HG03135 (cell line): ENCODE data around the gene IL16.
A peak's percentile ranks its signal among the peaks of the same experiment; 100 is the strongest.

Source experiments
- ATAC-seq: cut with Tn5 transposase; IDR thresholded peaks from one replicate; pipeline ENCODE4 v1.9.1; 2021; ENCODE audit warnings: mild to moderate bottlenecking, moderate library complexity; ENCODE audit not compliant: unreplicated experiment

IL16 gene

GRCh38 chr15:81273200-81273599 lies 76.5 kb downstream of the IL16 start:
- ATAC-seq, result no peak

- no peak for ATAC-seq
Observed at GRCh38 chr15:81273855-81274254, 77.2 kb downstream of the IL16 start.

DNA sequence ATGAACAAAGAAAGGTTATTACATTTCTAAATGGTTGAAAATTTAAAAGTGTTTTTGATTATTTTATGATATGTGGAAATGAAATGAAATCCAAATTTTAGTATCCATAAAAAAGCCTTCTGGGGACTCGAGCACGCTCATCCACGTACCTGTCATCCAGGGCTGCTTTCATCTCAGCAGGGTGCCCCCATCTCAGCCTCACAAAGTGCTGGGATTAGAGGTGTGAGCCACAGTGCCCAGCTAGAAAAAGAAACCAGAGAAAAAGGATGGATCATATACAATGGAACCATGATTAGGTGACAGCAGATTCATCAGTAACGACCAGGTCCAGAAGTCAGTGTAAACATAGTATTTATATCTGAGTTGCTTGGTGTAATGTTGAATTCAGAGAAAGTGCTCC lies 77.6 kb downstream of the IL16 start:
- ATAC-seq, result no peak

DNA sequence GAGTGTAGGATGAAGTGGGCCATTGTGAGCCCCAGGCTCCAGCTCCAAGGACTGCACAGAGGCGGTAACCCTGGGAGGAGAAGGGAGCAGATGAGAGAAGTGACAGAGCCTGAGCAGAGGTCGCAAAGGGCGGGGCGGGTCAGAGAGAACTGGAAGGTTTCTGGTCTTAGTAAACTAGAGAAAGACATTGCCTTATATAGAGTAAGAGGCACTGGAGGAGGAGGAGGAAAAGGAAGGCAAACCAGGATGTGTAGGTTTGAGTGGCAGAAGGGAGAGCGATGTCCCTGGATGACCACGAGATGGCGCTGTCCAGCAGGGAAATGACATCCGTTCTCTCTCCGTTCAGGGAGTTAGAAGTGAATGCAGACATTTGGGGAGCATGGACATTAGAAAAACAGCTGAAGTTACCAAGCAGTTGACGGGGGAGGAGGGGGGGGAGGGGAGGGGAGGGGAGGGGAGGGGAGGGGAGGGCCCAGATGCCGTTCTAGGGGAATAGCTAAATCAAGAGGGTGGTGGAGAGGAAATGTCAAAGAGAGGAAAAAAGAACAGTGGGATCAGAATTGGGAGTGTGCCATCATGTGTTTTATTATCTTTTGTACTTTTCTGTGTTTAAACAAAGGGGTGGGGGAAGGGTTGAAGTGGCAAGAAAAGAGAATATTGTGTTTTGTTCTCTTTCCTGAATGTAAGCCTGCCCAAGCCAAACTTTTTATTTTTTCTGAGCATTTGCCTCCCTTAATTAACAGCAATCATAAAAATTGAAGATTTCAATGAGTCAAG lies 78.4 kb downstream of the IL16 start:
- ATAC-seq, result peak; percentile 84

DNA sequence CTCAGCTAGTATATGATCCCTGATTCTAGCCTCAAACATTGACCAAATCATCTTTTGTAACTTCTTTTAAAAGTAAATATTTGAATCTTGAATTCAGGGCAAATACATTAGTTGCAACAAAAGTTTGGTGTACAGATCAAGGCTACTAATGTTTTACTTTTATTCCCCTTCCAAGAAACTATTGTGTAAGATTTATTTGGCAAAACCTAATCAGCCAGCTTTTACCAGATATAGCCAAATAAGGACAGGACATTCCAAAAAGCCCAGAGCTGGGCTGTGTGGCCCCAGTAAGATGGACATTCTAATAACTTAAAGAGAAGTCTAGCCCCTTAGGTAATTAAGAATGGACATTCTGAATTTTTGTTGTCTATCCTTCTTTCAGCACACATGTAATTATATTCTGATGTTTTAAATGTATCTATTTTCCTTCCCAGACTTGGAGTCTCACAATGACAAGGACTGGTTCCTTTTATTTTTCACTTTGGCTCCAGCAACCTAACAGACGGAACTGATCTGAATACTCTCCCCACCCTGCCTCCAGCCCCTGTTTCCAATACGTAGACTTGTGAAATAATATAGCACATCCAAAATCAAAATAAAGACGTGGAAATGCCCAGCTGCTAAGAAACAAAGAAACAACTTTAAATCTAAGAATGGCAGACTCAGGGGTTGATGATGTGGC lies 79.2 kb downstream of the IL16 start:
- ATAC-seq, result no peak

GRCh38 chr15:81276967-81277366 lies 80.3 kb downstream of the IL16 start:
- no peak for ATAC-seq

DNA sequence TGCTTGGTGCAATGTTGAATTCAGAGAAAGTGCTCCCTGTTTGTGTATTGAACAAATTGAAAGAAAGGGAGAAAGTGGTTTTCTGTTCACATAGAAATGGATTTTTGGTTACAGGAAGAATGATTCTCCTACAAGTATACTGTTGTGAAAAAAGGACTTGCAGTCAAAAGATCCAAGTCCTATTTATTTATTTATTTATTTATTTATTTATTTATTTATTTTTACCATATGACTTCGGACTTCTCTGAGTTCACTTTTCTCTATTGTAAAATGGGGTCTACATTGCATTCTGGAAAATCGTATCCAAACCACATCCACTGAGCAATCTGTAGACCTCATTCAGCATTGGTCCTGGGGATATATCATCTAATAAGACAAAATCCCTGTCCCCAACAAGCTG lies 81.2 kb downstream of the IL16 start:
- ATAC-seq, result no peak

DNA sequence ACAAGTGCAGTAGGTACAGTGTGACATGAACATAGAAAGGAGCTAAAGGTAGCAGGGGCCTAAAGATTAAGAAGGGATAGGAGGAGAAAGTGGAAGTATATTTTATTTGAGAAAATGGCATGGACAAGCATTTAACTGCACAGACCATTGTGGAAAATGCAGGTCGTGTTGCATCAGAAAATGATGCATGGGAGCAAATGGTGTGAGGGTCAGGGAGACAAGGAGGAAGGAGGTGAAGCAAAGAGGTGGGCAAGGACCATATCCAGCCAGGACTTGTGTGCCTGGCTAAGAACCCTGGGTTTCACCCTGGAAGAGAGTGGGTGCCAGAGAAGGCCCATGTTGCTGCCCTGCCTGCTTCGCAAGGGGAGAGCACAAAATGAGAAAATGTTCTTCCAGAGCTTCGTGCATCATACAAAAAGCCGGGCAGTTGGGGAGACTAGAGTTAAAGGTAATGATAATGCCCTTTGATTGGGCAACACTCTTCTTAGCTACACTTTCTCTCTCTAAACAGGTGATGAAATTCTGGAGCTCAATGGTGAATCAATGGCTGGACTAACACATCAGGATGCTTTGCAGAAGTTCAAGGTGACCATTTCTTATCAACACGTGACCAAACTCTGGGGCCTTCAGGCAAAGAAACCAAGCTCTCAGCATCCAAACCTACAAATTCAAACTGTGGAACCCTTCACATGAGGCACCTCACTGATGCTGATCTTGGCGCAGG lies 81.8 kb downstream of the IL16 start:
- ATAC-seq, result no peak

DNA sequence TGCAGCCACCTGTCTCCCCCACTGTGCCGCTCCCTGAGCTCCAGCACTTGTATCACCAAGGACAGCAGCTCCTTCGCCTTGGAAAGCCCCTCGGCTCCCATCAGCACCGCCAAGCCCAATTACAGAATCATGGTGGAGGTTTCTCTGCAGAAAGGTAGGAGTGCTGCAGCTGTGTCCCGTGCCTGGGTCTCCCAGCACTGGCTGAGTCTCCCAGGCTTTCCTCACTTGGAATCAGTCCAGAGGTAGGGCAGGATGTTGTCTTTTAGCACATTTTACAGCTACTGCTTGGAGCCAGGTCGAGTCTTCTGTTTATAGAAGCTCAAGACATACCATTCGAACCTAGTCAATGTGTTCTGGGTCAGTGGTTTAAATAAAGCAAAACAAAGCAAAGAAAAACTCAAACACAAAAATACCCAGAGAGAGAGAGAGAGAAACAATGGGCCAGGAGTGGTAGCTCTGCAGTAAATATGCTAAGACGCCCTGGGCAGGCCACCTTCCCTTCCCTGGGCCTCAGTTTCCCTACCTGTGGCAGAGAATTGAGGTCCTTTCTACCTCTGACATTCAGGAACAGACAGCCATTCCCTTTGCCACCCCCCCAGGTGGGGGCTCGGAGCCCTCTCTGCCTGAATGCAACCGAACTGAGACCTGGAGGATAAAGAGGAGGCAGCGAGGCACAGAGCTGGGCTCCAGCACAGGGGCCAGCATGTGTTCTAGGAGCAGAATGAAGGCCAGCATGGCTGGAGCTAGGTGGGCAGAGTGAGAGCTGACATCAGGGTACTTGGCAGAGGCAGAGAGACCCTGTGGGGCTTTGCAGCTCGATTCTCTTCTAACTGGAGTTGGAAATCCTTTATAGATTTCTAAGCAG lies 83.2 kb downstream of the IL16 start:
- no peak for ATAC-seq

GRCh38 chr15:81280696-81281455 lies 84.2 kb downstream of the IL16 start:
- ATAC-seq, result no peak

- no peak for ATAC-seq
Observed at GRCh38 chr15:81281456-81281735, 84.7 kb downstream of the IL16 start.

GRCh38 chr15:81281766-81282605 lies 85.3 kb downstream of the IL16 start:
- no peak for ATAC-seq

GRCh38 chr15:81282606-81282895 lies 85.9 kb downstream of the IL16 start:
- ATAC-seq, result no peak

DNA sequence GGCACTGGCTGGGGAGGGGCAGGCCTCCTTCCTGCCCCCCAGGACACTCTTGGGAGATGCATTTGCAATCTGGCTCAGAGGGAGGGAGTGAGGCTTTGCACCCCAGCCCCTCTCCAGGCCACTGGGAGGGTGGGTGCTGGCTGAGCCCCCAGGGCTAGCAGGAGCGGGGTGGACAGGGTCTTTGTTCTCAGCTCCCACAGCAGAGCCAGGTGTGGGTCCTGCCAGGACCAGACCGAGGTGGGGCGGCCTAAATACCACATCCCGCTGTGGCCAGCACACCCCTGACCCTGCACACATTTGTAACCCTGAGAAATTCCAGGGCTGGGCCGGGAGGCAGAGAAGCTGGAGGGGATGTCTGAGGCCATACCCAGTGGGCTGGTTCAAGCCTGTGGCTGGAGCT lies 86.2 kb downstream of the IL16 start:
- ATAC-seq, result no peak

GRCh38 chr15:81284256-81285031 lies 87.8 kb downstream of the IL16 start:
- ATAC-seq, result peak; percentile 50

- no peak for ATAC-seq
Observed at GRCh38 chr15:81285461-81285860, 88.8 kb downstream of the IL16 start.

DNA sequence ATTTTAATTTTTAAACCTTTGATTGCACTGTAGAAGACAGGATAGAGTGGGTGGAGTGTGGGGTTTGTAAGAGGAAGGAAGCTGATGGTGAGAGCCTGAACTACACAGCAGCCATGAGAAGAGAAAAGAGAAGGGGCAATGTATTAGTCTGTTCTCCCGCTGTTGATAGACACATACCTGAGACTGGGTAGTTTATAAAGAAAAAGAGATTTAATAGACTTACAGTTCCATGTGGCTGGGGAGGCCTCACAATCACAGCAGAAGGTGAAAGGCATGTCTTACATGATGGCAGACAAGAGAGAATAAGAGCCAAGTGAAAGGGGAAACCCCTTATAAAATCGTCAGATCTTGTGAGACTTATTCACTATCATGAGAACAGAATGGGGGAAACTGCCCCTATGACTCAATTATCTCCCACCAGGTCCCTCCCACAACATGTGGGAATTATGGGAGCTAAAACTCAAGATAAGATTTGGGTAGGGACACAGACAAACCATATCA lies 90.0 kb downstream of the IL16 start:
- ATAC-seq, result no peak

DNA sequence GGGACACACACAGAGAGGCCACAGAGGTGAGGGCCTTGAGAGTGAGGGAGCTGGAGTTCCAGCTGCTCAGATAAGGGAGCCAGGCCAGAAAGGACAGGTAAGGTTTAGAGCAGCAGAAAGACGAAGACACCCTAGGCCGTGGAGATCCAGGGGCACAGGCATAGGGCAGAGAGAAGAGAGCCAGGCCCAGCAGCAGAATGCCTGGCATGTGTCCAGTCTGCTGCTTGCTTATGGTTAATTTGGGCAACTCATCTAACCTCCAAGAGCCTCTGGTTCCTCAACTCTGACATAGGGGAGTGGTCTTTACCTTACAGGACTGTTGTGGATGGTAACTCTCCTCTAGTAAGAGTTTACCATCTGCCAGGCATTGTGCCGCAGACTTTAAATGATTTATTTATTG lies 91.4 kb downstream of the IL16 start:
- no peak for ATAC-seq

- no peak for ATAC-seq
Observed at GRCh38 chr15:81288616-81289015, 91.9 kb downstream of the IL16 start.
